Endothelial cell of umbilical vein (primary cell): ENCODE data around the gene SMCO3. TPM values are rescaled to one million over a fixed set of nuclear protein-coding genes. Genes with fewer than 3 reads are reported as not detected.

Experiments used
- BruUV-seq: library from RNA; stranded (reverse); fragments of 400-500 nt; replicated peaks from 2 replicates; lab custom pipeline; 2021; lab: Mats Ljungman, UMichigan
- CTCF ChIA-PET: fragments of 300-600, 350-600 bp; sonication (Branson Sonifier 250); formaldehyde crosslinking; loops from one replicate; lab custom pipeline; 2021; ENCODE audit warnings: antibody characterized with exemption, inconsistent platforms; lab: Charles Lee
- POLR2A ChIA-PET: fragments of 300-600, 350-600 bp; sonication (Branson Sonifier 250); formaldehyde crosslinking; loops from one replicate; lab custom pipeline; 2021; ENCODE audit warnings: antibody characterized with exemption, inconsistent platforms; lab: Charles Lee
- DNase-seq: peaks from one replicate; pipeline ENCODE4 v3.0.0-alpha.2; 2011; ENCODE audit warnings: low read depth, low spot score
- FAIRE-seq: peaks from 2 replicates; lab custom pipeline; 2011; peaks lifted over from hg19 to GRCh38; lab: Jason Lieb, UNC
- H2AFZ ChIP-seq: 2 replicates; pipeline ENCODE4 v1.6.0; 2012; ENCODE audit warnings: low read depth, low read length, control low read depth, inconsistent platforms
- H3K27ac ChIP-seq: 2 replicates; pipeline ENCODE4 v1.5.1; 2011; ENCODE audit warnings: low read depth, mild to moderate bottlenecking, control low read depth, low read length, moderate library complexity; ENCODE audit not compliant: insufficient read depth
- H3K27me3 ChIP-seq, 2 experiments: 2 replicates each; pipeline versions ENCODE4 v1.6.0 to v1.6.1; 2011; ENCODE audit warnings: low read length in 2 of 2, mixed read lengths in 1 of 2; ENCODE audit not compliant: control insufficient read depth in 2 of 2, insufficient read depth in 2 of 2
- H3K36me3 ChIP-seq, 2 experiments: 2 replicates in 1 of 2; 3 replicates in 1 of 2; pipeline ENCODE4 v1.5.1; 2011; ENCODE audit warnings: low read length in 2 of 2, mild to moderate bottlenecking in 1 of 2, moderate library complexity in 1 of 2; ENCODE audit not compliant: control insufficient read depth in 2 of 2, insufficient read depth in 2 of 2; ENCODE audit errors: extremely low read depth in 1 of 2
- H3K4me1 ChIP-seq: 3 replicates; pipeline ENCODE4 v1.5.1; 2011; ENCODE audit warnings: mild to moderate bottlenecking, low read length; ENCODE audit not compliant: control insufficient read depth, insufficient read depth; ENCODE audit errors: extremely low read depth
- H3K4me2 ChIP-seq: 2 replicates; pipeline ENCODE4 v1.6.1; 2011; ENCODE audit warnings: low read length, control low read depth, mixed read lengths; ENCODE audit not compliant: insufficient read depth
- H3K4me3 ChIP-seq, 3 experiments: fragments of 200-600 bp in 1 of 3; sonication (generic), shearing (Covaris generic) in 1 of 3; replicated peaks in 1 of 3; 2 replicates each; pipeline ENCODE4 v1.5.1; 2011 to 2016; ENCODE audit warnings: control low read depth in 3 of 3, low read length in 3 of 3, mild to moderate bottlenecking in 2 of 3, inconsistent platforms in 1 of 3, low read depth in 1 of 3, moderate library complexity in 1 of 3; ENCODE audit not compliant: insufficient read depth in 1 of 3
- H3K79me2 ChIP-seq: 2 replicates; pipeline ENCODE4 v1.6.0; 2012; ENCODE audit warnings: low read length, inconsistent platforms; ENCODE audit not compliant: control insufficient read depth, insufficient read depth
- H3K9ac ChIP-seq: replicated peaks from 2 replicates; pipeline ENCODE3; 2011; ENCODE audit warnings: low read length, control low read depth; ENCODE audit not compliant: insufficient read depth; ENCODE audit errors: extremely low read depth
- H3K9me1 ChIP-seq: replicated peaks from 3 replicates; pipeline ENCODE4 v1.6.0; 2011; ENCODE audit warnings: mild to moderate bottlenecking, low read length; ENCODE audit not compliant: control insufficient read depth, insufficient read depth; ENCODE audit errors: extremely low read depth
- H3K9me3 ChIP-seq: replicated peaks from 2 replicates; pipeline ENCODE4 v1.5.1; 2012; ENCODE audit warnings: low read length, inconsistent platforms; ENCODE audit not compliant: control insufficient read depth, insufficient read depth
- H4K20me1 ChIP-seq: replicated peaks from 2 replicates; pipeline ENCODE3; 2011; ENCODE audit warnings: mild to moderate bottlenecking, low read length; ENCODE audit not compliant: control insufficient read depth, insufficient read depth; ENCODE audit errors: extremely low read depth
- EZH2 ChIP-seq: IDR thresholded peaks from 2 replicates; pipeline ENCODE4 v1.6.1; 2012; ENCODE audit warnings: borderline replicate concordance, low read depth, mild to moderate bottlenecking, moderate library complexity, low read length, inconsistent platforms; ENCODE audit not compliant: severe bottlenecking
- FOS ChIP-seq: IDR thresholded peaks from 2 replicates; pipeline ENCODE4 v1.6.1; 2011; ENCODE audit warnings: mild to moderate bottlenecking, low read length, moderate library complexity, borderline replicate concordance; ENCODE audit not compliant: insufficient read depth
- GATA2 ChIP-seq: IDR thresholded peaks from 2 replicates; pipeline ENCODE4 v1.7.0; 2011; ENCODE audit warnings: low read depth, mild to moderate bottlenecking, moderate library complexity, mixed read lengths, low read length; ENCODE audit not compliant: insufficient read length, insufficient read depth
- JUN ChIP-seq: IDR thresholded peaks from 2 replicates; pipeline ENCODE4 v1.6.1; 2011; ENCODE audit warnings: borderline replicate concordance, low read depth; ENCODE audit not compliant: insufficient read length, insufficient read depth
- MAX ChIP-seq: IDR thresholded peaks from 2 replicates; pipeline ENCODE4 v1.6.1; 2011; ENCODE audit not compliant: insufficient read depth, insufficient read length
- MYC ChIP-seq: IDR thresholded peaks from one replicate; pipeline ENCODE4 v1.6.1; 2011; ENCODE audit warnings: mild to moderate bottlenecking, low read depth, low read length
- POLR2A ChIP-seq: IDR thresholded peaks from 2 replicates; pipeline ENCODE4 v1.6.1; 2012; ENCODE audit warnings: low read depth, mild to moderate bottlenecking, control low read depth, low read length
- POLR2AphosphoS5 ChIP-seq: IDR thresholded peaks from 2 replicates; pipeline ENCODE4 v1.6.1; 2012; ENCODE audit warnings: low read depth, mild to moderate bottlenecking, control low read depth, low read length, moderate library complexity; ENCODE audit not compliant: insufficient read depth
- dilution Hi-C: fragments of 300-500 bp; cut with MboI; formaldehyde crosslinking; loops from one replicate; pipeline ENCODE4 v1.15.0; 2019; ENCODE audit warnings: low sequenced_read_pairs; ENCODE audit not compliant: extremely low pct_ligation_motif_present
- intact Hi-C: fragments of 100-400 bp; cut with micrococcal nuclease; formaldehyde crosslinking; loops from one replicate; pipeline ENCODE4 v1.10.0; 2022
- polyA plus RNA-seq, 4 experiments: library from polyadenylated mRNA; depleted of rRNA in 3 of 4; stranded (reverse) in 3 of 4; unstranded in 1 of 4; fragments of >200 nt; gene quantifications; 2 replicates each; pipeline versions ENCODE4 v1.2.1 to v1.2.3, GENCODE V29; 2011 to 2012; ENCODE audit warnings: missing spikeins in 1 of 4
- total RNA-seq: library from RNA; stranded (reverse); gene quantifications from 2 replicates; pipeline ENCODE4 v1.2.3, GENCODE V29; 2021
- TF ChIP-seq, protein P1 (sequence below), 2 donors: IDR thresholded peaks; 1 replicate in 1 of 2; 2 replicates in 1 of 2; pipeline ENCODE4 v1.5.1; 2011; ENCODE audit warnings: low read length in 2 of 2, mild to moderate bottlenecking in 2 of 2, moderate library complexity in 2 of 2, control low read depth in 1 of 2, inconsistent platforms in 1 of 2, low read depth in 1 of 2; ENCODE audit not compliant: insufficient read depth in 1 of 2; ENCODE audit errors: extremely low read depth in 1 of 2

The SMCO3 gene
- total and polyA plus RNA-seq, 2 donors (not counting 3 experiments of a cell fraction or from before 2014, with no cell fraction given): 0.33 to 0.35 TPM

DNA sequence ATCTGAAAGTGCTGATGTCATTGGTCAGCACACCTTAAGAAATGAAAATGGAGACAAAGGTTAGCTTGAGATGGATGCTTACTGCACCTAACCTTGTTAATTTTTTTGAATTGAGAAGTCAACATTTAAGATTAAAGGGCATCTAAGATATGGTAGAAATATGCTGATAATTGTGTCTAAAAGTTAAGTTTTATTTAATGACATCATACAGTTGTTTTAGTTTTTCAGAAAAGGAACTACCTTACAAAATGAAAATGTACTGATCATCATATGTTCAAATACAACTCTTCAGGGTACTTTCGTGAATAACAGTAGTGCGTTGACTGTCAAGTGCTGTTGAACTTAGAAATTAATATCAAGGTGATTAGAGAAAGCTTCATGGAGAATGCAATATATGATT lies 2.5 kb downstream of the SMCO3 start:
- no peak for TF ChIP-seq MYC
- no peak for TF ChIP-seq FOS
- no peak for TF ChIP-seq JUN
- no peak for TF ChIP-seq GATA2
- TF ChIP-seq, protein P1, sequence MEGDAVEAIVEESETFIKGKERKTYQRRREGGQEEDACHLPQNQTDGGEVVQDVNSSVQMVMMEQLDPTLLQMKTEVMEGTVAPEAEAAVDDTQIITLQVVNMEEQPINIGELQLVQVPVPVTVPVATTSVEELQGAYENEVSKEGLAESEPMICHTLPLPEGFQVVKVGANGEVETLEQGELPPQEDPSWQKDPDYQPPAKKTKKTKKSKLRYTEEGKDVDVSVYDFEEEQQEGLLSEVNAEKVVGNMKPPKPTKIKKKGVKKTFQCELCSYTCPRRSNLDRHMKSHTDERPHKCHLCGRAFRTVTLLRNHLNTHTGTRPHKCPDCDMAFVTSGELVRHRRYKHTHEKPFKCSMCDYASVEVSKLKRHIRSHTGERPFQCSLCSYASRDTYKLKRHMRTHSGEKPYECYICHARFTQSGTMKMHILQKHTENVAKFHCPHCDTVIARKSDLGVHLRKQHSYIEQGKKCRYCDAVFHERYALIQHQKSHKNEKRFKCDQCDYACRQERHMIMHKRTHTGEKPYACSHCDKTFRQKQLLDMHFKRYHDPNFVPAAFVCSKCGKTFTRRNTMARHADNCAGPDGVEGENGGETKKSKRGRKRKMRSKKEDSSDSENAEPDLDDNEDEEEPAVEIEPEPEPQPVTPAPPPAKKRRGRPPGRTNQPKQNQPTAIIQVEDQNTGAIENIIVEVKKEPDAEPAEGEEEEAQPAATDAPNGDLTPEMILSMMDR (IDR thresholded peaks at IDR 0.05; ENCODE audit: extremely low read depth in 1 of 2, insufficient read depth in 1 of 2, low read depth in 1 of 2, low read length in 2 of 2): no peak
- no peak for TF ChIP-seq EZH2
- no peak for TF ChIP-seq POLR2AphosphoS5
- TF ChIP-seq MAX: no peak
- no peak for TF ChIP-seq POLR2A
- Histone ChIP-seq H3K4me2 (no peak overlapping the region), H4K20me1 (no peaks in the 10 kb centered on the region), H2AFZ (no peak overlapping the region), H3K4me1 (no peaks in the 10 kb centered on the region), H3K27me3 (no peaks in the 10 kb centered on the region), H3K27ac (no peak overlapping the region), H3K79me2 (no peaks in the 10 kb centered on the region), H3K4me3 (no peak overlapping the region), H3K36me3 (no peaks in the 10 kb centered on the region), H3K9ac (no peak overlapping the region), H3K9me3 (no peaks in the 10 kb centered on the region), H3K9me1 (no peaks in the 10 kb centered on the region)
- dilution Hi-C loops: no loop called here
- CTCF ChIA-PET: interaction anchor here (0.6 to 4.9 kb wide), 27 partner anchors 9 to 458 kb away, joined by 3 to 147 read pairs (median 5); partner anchors contain the start of genes ART4 and RERG
- DNase-seq (no peak), FAIRE-seq (no peak)
- BruUV-seq: no TSS peak
- intact Hi-C loops: loop anchor here (1.0 kb wide), 3 partner anchors 34 to 410 kb away; partner anchors contain the start of gene RERG
- POLR2A ChIA-PET: no interaction called here
